Heart left ventricle (tissue), 16 donors: ENCODE results near the gene CACNG7. TPM values are rescaled to one million over a fixed set of nuclear protein-coding genes. Genes with fewer than 3 reads are reported as not detected.

Experiments
- ATAC-seq, 4 donors: fragments of 200-7000 bp; cut with Tn5 transposase; one replicate each; pipeline ENCODE4 v1.9.1; 2020 to 2022; ENCODE audit warnings: moderate library complexity in 4 of 4, mild to moderate bottlenecking in 3 of 4, moderate number of reproducible peaks in 1 of 4
- DNase-seq, 5 donors: peaks; one replicate each; pipeline ENCODE4 v3.0.0-alpha.2; 2020
- H3K27ac ChIP-seq, 12 donors: fragments of 200-600 bp; sonication (generic) in 4 of 12; one replicate each; pipeline versions ENCODE4 v1.5.0 to v1.8.0; 2016 to 2022; ENCODE audit warnings: mild to moderate bottlenecking in 2 of 12
- H3K27me3 ChIP-seq, 9 donors: fragments of 200-600 bp; sonication (generic) in 2 of 9; one replicate each; pipeline versions ENCODE4 v1.5.1 to v1.8.0; 2016 to 2022; ENCODE audit warnings: mild to moderate bottlenecking in 3 of 9
- H3K36me3 ChIP-seq, 9 donors: fragments of 200-600 bp; sonication (generic) in 2 of 9; one replicate each; pipeline versions ENCODE4 v1.5.0 to v1.8.0; 2018 to 2022; ENCODE audit warnings: mild to moderate bottlenecking in 2 of 9
- H3K4me1 ChIP-seq, 12 donors: fragments of 200-600 bp; sonication (generic) in 4 of 12; one replicate each; pipeline versions ENCODE4 v1.5.0 to v1.8.0; 2016 to 2022; ENCODE audit warnings: mild to moderate bottlenecking in 3 of 12
- H3K4me3 ChIP-seq, 12 donors: fragments of 200-600 bp; sonication (generic) in 4 of 12; one replicate each; pipeline versions ENCODE4 v1.5.0 to v1.8.0; 2017 to 2022; ENCODE audit warnings: mild to moderate bottlenecking in 9 of 12, moderate library complexity in 4 of 12
- H3K9me3 ChIP-seq, 12 donors: fragments of 200-600 bp; sonication (generic) in 4 of 12; one replicate each; pipeline versions ENCODE4 v1.5.0 to v1.8.0; 2016 to 2022; ENCODE audit warnings: mild to moderate bottlenecking in 1 of 12
- CTCF ChIP-seq, 12 donors: fragments of 200-600 bp; sonication (generic) in 4 of 12; IDR thresholded peaks; one replicate each; pipeline versions ENCODE4 v1.5.0 to v1.8.0; 2018 to 2022; ENCODE audit warnings: antibody characterized with exemption in 12 of 12, mild to moderate bottlenecking in 5 of 12
- POLR2A ChIP-seq, 2 donors: fragments of 450-650 bp; IDR thresholded peaks; one replicate each; pipeline ENCODE4 v1.6.1; 2017; ENCODE audit warnings: antibody characterized with exemption in 2 of 2, mild to moderate bottlenecking in 2 of 2, moderate library complexity in 2 of 2
- WGBS, 4 donors: extraction: QIAGEN DNeasy Blood & Tissue Kit in 2 of 4; methylation state at CpG; one replicate each; pipeline versions ENCODE4 v1.1.5 to v1.1.7; 2013 to 2018; 5-methylcytosine and 5-hydroxymethylcytosine counted together
- intact Hi-C, 10 donors: fragments of 100-400 bp; cut with DNase I; formaldehyde crosslinking; loops; one replicate each; pipeline versions ENCODE4 v1.11.1 to v1.14.2; 2022
- polyA plus RNA-seq, 2 donors: library from polyadenylated mRNA; stranded (reverse); fragments of 200-250 nt; gene quantifications; one replicate each; pipeline ENCODE4 v1.2.3, GENCODE V29; 2013
- total RNA-seq, 9 donors: library from RNA; depleted of rRNA in 2 of 9; stranded (reverse); fragments of >200 nt in 2 of 9; fragmentation: NEBNext Ultra II Directional in 3 of 9; extraction: Animal tissue kit (Norgen Biotek cat#: 25700) in 3 of 9; gene quantifications; one replicate each; pipeline versions ENCODE4 v1.1.0 to v1.2.4, GENCODE V29; 2016 to 2023
- donor health status: ischemic (EF 13 %, LVEDD 7.1; RV severe dilation, severe dysfunction).
- donor health status: healthy with polysubstance abuse.
- donor health status: DM: no; HTN: yes; CAD: no.
- donor health status: DM: no; HTN: no; CAD: no.
- donor health status: ischemic (EF 25% LVEDD 6.9; RV normal size, moderate dysfunction).
- donor health status: ischemic (EF 25% LVEDD 5.7; RV mildly dilated, moderate dysfunction).
- donor health status: healthy.
- donor health status: DM: yes; HTN: yes; CAD: no.
- donor health status: ischemic (EF 35%, LVEDD 5.7; RV mildly dilated, moderate dysfunction).
- donor health status: nonischemic (EF 11% LVEDD 7.7; RV severe dilation, severe dysfunction).
- donor health status: DM: yes; HTN: yes; CAD: no.
- donor health status: PGD.
- donor health status: ischemic (EF 29% LVEDD 5.4; RV normal size, mild dysfunction).
- donor health status: nonischemic (EF 23%, LVEDD 6.1; RV moderate dilation, normal function).

The CACNG7 gene
- total and polyA plus RNA-seq, 11 donors = not detected

DNA sequence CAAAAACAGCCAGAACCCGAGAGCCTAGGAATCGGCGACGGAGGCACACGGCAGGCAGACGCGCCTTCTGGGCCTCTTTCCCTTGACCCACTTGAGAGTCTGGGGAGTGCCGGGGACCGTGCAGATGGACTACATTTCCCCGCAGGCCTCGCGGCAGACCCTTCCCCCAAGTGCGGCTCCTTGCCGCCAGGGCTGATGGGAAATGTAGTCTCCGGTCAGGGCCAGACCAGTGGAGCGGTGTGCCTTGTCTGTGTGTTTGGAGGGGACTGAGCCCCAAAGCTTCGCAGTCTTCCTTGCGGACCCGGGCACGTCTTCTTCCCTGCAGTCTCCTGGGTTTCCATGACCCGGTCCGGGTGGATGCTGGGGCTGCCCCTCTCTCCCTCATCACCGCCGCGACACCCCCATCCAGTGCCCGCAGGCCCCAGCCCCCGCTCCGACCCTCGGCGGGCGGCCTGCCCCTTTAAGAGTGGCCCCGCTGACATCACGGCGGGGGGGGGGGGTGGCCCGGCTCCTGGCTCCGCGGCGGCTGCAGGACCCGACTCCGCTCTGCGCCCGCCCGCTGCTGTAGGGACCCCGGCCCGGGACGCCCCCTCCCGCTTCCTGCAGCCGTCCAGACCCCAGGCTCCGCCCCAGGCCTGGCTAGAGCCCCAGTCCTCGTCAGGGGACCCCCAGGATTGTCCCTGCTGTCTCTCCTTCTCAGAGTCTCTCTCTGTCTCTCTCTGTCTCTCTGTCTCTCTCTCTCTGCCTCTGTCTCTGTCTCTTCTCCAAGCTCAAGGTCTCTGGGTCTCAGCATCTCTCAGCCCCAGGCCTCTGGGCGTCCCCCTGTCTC is 758 bp upstream of the CACNG7 start:
- ATAC-seq (peak in 3 of 4 donors; percentile 70 to 78 (median 71)), DNase-seq (peak in 2 of 5 donors; percentile 40 to 43)
- Histone ChIP-seq H3K4me3 (peak overlapping the region in 1 of 12 donors; percentile 12), H3K4me1 (peaks cover 0 to 24% (median 5%) of the 10 kb centered on the region in 12 donors), H3K36me3 (no peaks in the 10 kb centered on the region), H3K27me3 (peaks cover 32 to 85% (median 72%) of the 10 kb centered on the region in 9 donors), H3K9me3 (no peaks in the 10 kb centered on the region), H3K27ac (no peak overlapping the region)
- TF ChIP-seq CTCF (IDR thresholded peaks at IDR 0.05) = no peak
- no peak for TF ChIP-seq POLR2A (IDR thresholded peaks at IDR 0.05)
- intact Hi-C loops = loop anchor here in 8 of 10 donors (5.0 kb wide), 1 partner anchor 114 kb away; no protein-coding TSS in a partner anchor
- WGBS, 4 donors = 0 to 3% (median 2%) methylated on average over 31 to 51 of the region's 51 CpGs

DNA sequence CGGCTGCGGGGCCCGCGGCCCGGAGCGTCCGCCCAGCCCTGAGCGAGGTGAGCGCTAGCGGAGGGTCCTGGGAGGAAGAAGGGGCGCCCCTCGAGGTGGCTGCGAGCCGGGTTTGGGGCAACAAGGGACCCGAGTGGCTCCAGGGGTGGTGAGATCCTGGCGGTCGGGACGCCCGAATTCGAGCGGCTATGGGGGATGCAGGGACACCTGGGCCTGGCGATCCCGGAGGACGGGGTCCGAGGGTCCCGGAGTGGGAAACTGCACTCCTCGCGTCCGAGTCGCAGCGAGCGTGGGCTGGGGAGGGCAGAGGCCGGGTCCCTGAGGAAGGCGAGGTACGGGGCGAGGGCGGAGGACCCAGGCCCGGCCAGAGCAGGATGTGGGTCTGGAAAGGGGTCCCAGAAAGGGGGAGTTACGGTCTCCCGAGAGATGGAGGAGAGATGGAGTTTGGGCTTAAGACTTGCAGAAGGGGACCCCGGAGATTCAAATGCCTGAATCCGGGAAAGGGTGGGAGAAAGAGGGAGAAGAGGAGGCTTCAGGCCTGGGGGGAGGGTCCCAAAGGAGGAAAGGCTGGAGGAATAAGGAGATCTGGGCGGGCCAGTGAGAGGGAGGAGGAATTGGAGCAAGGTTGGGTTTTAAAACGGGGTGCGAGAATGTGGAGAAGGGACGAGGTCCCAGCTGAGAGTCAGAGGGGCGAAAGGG is 542 bp downstream of the CACNG7 start:
- WGBS, 4 donors = 1 to 2% (median 1%) methylated on average over 27 to 47 of the region's 47 CpGs
- TF ChIP-seq POLR2A (IDR thresholded peaks at IDR 0.05) (no peak), CTCF (IDR thresholded peaks at IDR 0.05) (no peak)
- peaks cover 32 to 86% (median 72%) of the 10 kb centered on the region in 9 donors for H3K27me3 ChIP-seq

DNA sequence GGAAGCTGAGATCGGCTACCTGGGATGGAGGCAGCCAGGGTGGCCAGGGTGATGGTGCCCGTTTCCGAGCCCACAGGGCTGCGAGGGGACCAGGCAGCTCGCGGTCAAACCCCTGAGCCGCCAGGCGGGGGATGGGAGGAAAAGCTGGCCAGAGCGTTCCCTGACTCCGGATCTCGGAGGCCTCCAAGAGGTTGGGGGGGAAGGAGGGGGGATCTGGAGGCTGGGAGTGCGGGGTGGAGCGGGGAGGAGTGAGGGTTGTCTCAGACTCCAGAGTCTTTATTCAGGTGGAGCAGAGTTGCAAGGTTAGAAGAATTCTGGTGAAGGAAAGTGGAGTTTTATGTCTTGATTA is 1.1 kb downstream of the CACNG7 start:
- DNase-seq = no peak
- Histone ChIP-seq H3K36me3 (no peaks in the 10 kb centered on the region), H3K9me3 (no peaks in the 10 kb centered on the region), H3K4me1 (peaks cover 0 to 24% (median 5%) of the 10 kb centered on the region in 12 donors), H3K27ac (no peak overlapping the region), H3K27me3 (peaks cover 32 to 89% (median 71%) of the 10 kb centered on the region in 9 donors), H3K4me3 (no peak overlapping the region)
- intact Hi-C loops = no loop called here
- TF ChIP-seq CTCF (IDR thresholded peaks at IDR 0.05) = no peak
- TF ChIP-seq POLR2A (IDR thresholded peaks at IDR 0.05) = no peak
- 0 to 4% (median 2%) methylated on average over 13 of the region's 13 CpGs for WGBS, 4 donors
- ATAC-seq = no peak

More for the DNA sequence above, 542 bp downstream of the CACNG7 start:
- Histone ChIP-seq H3K4me1 (peaks cover 0 to 24% (median 5%) of the 10 kb centered on the region in 12 donors), H3K9me3 (no peaks in the 10 kb centered on the region), H3K27ac (no peak overlapping the region), H3K4me3 (no peak overlapping the region), H3K36me3 (no peaks in the 10 kb centered on the region)
- ATAC-seq (no peak), DNase-seq (no peak)
- intact Hi-C loops = loop anchor here in 8 of 10 donors (5.0 kb wide), 1 partner anchor 113 kb away; no protein-coding TSS in a partner anchor

GRCh38 chr19:53912653-53913052 is 3.6 kb downstream of the CACNG7 start:
- no peak overlapping the region for H3K27ac ChIP-seq
- TF ChIP-seq POLR2A (IDR thresholded peaks at IDR 0.05) (no peak), CTCF (IDR thresholded peaks at IDR 0.05) (peak in 4 of 12 donors; percentile 9 to 15 (median 12))
- no peak overlapping the region for H3K4me3 ChIP-seq
- H3K4me1 ChIP-seq = peaks cover 0 to 18% (median 4%) of the 10 kb centered on the region in 12 donors
- ATAC-seq (no peak), DNase-seq (no peak)
- 64 to 90% (median 73%) methylated on average over 5 to 18 of the region's 18 CpGs for WGBS, 4 donors
- no peaks in the 10 kb centered on the region for H3K36me3 ChIP-seq
- H3K9me3 ChIP-seq = no peaks in the 10 kb centered on the region
- intact Hi-C loops = no loop called here
- H3K27me3 ChIP-seq = peaks cover 19 to 72% (median 53%) of the 10 kb centered on the region in 9 donors
